HL-60/S4 treated with retinoic acid at 250 ng/mL for 4 days and 3 days (cell line): ENCODE measurements around the gene C2orf49.

Experiments used
- in situ Hi-C: fragments of 300-500 bp; cut with MboI; formaldehyde crosslinking; loops from 2 replicates; pipeline ENCODE4 v1.7.0; 2022; ENCODE audit warnings: low sequenced_read_pairs

Gene C2orf49

GRCh38 chr2:105398336-105399206, 61.2 kb downstream of the C2orf49 start, which contains the start of gene FHL2:
Gene FHL2, minus strand, starts transcription at chr2:105399051. Its CDS starts 12,535 bp downstream, at chr2:105386516.
- in situ Hi-C loops: no loop called here
